ENCODE data around the gene RNF152.

RNF152 gene
- 1.1 to 3.1 reads per million in 2 donors for total RNA-seq

- DNase-seq, result peak in 2 of 5 experiments; percentile 16 to 18
These were observed at the start of gene RNF152 for GRCh38 chr18:61892683-61893308. RNF152 (minus strand) TSS chr18:61893007; CDS start chr18:61816463, 76,544 bp downstream.

- DNase-seq, result no peak
These were observed 49.2 kb upstream of the RNF152 start for GRCh38 chr18:61941948-61942471.

- no peak for DNase-seq
These were observed 46.4 kb upstream of the RNF152 start for GRCh38 chr18:61939046-61939674.

- DNase-seq, result no peak
These were observed 42.6 kb upstream of the RNF152 start for GRCh38 chr18:61935362-61935761.

GRCh38 chr18:61931654-61932379 lies 39.0 kb upstream of the RNF152 start:
- DNase-seq, result no peak

- DNase-seq, result no peak
These were observed 37.3 kb upstream of the RNF152 start for GRCh38 chr18:61929881-61930640.

- peak in 2 of 5 experiments; percentile 26 to 85 for DNase-seq
These were observed 33.7 kb upstream of the RNF152 start for GRCh38 chr18:61926532-61926931.

GRCh38 chr18:61924550-61924949 lies 31.7 kb upstream of the RNF152 start:
- DNase-seq, result peak in 1 of 5 experiments; percentile 48

- peak in 1 of 5 experiments; percentile 55 for DNase-seq
These were observed 29.6 kb upstream of the RNF152 start for GRCh38 chr18:61922435-61922834.

- DNase-seq, result no peak
These were observed 28.9 kb upstream of the RNF152 start for GRCh38 chr18:61921621-61922235.

- no peak for DNase-seq
These were observed 25.0 kb upstream of the RNF152 start for GRCh38 chr18:61917818-61918217.

- DNase-seq, result no peak
These were observed 19.7 kb upstream of the RNF152 start for GRCh38 chr18:61912476-61912875.

GRCh38 chr18:61910101-61910500 lies 17.3 kb upstream of the RNF152 start:
- no peak for DNase-seq

GRCh38 chr18:61908661-61909060 lies 15.9 kb upstream of the RNF152 start:
- no peak for DNase-seq

- DNase-seq, result peak in 3 of 5 experiments; percentile 6 to 54 (median 7)
These were observed 8.6 kb upstream of the RNF152 start for GRCh38 chr18:61901323-61901986.

GRCh38 chr18:61900504-61901281 lies 7.9 kb upstream of the RNF152 start:
- DNase-seq, result no peak

- DNase-seq, result no peak
These were observed 5.9 kb upstream of the RNF152 start for GRCh38 chr18:61898640-61899101.

- no peak for DNase-seq
These were observed 4.0 kb upstream of the RNF152 start for GRCh38 chr18:61896757-61897156.

- DNase-seq, result no peak
These were observed 3.3 kb upstream of the RNF152 start for GRCh38 chr18:61896118-61896517.

GRCh38 chr18:61894751-61895524 lies 2.1 kb upstream of the RNF152 start:
- peak in 1 of 5 experiments; percentile 4 for DNase-seq
